GM18909 (cell line): ENCODE results near the gene SOCS6.

Experiments used
- ATAC-seq: cut with Tn5 transposase; IDR thresholded peaks from one replicate; pipeline ENCODE4 v1.9.1; 2021; ENCODE audit warnings: mild to moderate bottlenecking; ENCODE audit not compliant: unreplicated experiment, poor library complexity

Gene SOCS6

DNA sequence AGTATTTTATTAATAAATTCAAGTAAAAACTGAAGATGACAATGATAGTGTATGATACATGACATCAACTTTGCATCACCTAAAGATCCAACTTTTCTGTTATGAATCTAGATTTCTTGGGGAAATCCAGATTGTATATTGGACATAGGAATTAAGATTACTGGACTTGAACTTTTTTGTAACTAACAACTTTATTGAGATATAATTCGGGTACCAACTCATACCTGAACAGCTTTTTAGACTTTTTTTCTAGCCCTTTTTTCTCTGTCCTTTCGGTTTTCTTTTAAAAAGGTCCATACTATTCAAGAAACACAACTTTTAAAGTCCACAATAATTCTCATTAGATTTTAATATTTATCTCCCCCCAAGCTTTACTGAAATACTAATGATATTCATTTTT is 1.1 kb upstream of the SOCS6 start:
- no peak for ATAC-seq

DNA sequence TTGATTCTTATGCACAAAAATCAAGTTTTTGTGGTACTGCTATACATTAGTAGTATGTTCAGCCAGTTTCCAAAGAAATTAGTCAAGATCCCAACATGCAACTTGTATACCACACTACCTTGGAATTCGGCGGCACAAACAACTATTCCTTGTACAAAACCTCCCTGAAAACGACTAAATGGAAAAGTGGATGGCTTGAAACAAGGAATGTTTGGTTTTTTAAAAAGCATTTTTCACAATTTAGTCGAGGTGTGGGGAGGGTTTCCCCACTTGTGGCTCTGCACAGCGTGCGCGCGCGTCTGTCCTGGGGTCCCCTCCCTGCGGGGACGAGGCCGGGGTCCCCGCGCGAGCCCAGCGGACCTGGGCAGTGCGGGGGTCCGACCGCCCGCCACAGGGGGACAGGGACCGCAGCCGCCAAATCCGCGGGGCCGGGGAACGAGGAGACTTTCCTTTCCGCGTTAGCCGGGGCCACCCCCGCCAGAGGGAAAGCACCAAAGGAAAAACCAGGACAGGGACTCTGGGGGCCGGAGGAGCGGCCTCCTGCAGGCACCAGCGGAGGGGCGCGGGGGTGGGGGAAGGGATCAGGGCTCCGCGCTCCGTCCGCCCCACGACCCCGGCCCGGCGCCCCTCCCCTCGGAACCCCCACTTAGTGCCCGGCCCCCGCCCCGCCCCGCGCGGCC is 534 bp upstream of the SOCS6 start:
- peak; percentile 25 for ATAC-seq

DNA sequence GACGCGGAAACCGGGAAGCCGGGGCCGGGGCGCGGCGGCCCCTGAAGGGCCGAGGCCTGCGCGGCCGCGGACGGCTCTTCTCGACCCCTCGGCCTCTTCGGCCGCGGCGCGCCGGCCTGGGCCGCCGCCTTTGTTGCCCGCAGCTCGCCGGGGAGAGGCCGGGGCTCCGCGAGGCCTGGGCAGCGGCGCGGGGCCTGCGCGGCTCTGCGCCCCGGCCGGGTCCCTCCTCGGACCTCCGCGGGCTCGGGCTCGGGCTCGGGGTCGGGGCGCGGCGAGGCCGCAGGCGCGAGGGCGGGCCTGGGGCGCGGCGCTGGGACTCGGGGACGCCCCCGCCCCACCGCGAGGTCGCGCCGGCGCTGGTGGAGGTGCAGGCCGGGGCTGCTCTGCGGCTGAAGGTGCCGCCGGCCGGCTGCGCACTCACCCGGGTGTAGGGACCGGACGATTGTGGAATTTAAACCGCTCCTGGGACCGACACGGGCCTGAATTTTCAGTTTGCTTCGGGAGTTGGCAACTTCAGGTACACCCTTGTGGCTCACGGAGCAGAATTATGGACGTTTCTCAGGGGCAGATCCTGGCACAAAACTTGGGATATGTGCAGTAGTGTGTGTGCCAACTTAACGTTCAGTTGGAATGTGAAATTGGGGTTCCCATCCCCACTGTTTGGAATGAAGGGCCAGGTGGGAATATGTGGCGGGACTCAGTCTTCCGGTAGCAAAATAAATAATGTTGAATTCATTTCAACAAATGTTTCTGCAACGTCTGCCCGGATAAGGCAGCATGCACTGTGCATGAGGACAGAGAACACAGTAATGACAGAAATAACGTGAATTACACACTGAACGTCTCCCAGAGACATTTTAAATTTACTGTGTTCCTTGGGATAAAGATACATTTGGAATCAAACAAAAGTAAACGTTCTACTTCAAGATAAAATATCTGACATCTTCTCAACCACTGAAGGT is 787 bp downstream of the SOCS6 start:
- ATAC-seq, result peak; percentile 61

DNA sequence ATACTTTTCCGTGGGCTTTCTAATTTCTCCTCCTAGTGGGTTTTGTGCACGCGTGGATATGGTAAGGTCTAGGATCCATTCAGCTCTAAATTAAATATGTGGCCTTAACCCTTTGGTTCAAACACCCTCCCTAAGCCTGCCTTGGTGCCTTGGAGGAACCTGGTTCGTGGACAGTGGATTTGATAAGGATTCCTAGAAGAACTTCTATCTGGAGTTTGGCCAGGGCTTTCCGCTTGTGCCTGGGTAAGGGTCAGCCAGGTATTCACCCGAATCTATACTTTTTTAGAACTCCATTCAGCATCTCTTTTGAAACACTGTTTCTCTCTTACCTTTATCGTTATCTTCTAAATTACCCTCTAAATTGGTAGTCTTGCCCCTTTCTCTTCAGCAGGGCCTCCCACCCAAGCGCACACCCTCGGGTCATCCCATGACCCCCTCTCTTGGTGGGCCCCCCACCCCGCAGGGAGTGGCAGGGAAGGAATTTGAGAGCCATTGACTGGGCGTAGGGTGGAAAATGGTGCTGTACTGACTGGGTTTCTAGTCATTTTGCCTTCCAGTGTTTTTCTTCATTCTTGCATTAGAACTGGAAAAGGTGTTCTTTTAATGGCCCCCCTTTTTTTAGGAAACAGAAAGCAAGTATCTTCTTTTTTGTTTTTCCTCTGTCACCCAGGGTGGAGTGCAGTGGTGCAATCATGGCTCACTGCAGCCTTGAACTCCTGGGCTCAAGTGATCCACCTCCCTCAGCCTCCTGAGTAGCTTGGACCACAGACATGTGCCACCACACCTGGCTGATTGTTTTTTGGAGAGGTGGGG is 1.8 kb downstream of the SOCS6 start:
- ATAC-seq, result no peak

DNA sequence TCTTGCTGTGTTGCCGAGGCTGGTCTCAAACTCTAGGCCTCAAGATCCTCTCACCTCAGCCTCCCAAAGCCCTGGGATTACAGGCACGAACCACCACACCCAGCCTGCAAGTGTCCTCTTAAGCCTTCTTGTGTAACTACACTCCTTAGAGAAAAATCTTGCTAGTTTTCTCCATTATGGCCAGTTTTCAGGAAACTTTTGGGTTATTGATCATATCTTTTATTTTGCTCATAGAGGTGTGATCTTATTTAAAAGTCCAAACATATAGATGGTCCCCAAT is 2.4 kb downstream of the SOCS6 start:
- ATAC-seq, result no peak

DNA sequence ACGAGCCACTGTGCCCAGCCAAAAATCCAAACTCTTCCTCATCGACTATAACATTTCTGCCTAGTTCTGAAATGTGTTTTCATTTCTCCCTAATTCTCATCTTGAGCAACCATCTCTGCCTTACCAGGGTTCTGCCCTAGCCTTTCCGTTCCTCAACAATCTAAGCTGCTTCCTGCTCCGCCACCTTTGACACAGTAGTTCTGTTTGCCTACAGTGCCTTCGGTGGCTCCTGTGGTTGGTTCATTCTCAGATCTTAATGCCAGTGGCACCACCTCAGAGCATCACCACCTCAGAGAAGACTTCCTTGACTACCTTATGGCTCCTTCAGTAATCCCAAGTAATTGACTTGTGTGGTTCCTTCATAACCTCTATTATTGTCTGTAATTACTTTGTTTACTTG is 3.8 kb downstream of the SOCS6 start:
- ATAC-seq, result no peak

DNA sequence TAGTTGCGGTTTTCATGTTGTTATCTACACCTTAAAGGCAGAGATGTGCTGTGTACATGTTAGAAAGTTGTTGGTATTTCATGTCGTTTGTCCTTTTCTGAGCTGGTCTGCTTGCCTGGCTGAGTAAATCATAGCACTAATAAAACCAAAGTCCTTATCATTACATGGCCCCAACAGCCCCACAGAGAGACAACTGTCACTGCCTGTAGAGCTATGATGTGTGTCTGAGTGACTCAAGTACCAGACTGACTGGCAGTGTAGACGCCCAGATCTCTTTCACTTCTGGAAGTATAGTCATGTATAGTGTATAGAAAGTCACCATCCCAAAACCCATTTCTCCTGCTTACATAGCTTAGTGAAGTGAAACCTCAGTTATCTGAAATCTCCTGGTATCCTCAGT is 4.3 kb downstream of the SOCS6 start:
- ATAC-seq, result no peak

DNA sequence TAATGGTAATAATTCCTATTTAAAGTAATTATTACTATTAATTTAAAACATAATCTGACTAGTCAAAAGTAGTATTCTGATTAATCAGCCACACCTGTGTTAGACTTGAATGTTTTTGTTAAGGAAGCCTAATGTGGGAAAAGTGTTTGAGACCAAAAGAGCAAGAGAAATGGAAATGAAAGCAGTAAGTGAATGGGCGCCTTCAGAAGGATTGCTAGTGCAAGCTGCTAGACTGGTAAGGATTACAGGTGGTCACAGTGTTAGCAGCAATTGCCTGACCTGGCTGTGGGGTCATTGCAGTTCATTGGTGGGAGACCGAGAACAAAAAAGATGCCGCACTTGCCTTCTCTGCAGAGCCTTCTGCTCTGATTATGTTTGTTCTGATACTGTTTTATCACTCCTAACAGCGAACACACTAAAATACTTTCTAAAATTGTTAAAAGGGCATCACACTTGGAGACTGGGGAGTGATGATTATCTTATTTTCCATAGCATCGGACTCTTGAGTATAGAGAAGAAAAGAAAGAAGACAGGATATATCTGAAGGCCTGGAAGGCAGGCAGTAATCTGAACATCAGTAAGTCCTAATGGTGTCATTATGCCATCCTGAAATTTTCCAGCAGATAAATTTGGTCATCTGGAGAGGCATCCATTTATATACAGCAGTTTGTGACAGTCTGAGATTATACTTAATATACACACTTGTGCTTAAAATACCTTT is 5.8 kb downstream of the SOCS6 start:
- no peak for ATAC-seq

DNA sequence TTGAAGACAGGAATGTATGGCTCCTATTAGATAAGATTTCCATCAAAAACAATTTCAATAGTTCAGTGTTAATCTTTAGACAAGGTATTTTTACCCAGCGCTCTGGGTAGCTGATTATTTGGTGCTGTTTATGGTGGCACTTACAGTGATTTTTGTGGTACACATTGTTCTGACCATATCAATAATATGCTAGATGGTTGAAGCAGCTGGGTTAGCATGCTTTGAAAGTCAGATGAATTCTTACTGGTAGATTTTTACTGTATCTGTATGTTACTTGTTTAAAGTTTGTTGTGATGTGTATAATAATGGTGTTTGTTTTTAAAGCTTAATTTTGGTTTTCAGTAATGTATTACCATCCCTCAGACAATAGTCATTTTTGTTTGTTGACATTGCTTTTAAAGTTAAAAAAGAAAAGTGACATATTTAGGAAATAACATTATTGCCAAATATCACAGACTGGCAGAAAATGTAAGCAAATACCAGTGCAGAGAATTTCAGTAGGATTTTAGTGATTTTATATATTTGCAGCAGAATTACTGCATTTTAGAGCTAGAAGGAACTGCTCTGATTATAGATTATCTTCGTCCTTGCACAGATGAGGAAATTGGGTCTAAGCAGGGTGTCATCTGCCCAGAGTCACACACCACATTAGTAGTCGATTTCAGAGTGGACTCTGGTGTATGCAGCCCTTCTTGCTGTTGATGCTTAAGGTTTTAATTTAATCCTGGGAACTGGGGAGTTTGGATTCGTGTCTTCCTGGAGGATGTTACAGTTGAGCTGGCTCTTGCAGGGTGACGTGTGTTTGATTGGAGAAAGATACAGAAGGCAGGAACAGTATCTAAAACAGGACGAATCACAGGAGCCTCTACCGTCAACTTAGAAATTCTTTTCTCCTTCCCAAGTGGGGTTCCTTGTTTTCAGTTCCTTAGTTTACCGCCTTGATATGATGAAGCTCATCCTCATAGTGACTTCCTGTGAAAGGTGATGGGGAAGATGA is 6.6 kb downstream of the SOCS6 start:
- ATAC-seq, result no peak

DNA sequence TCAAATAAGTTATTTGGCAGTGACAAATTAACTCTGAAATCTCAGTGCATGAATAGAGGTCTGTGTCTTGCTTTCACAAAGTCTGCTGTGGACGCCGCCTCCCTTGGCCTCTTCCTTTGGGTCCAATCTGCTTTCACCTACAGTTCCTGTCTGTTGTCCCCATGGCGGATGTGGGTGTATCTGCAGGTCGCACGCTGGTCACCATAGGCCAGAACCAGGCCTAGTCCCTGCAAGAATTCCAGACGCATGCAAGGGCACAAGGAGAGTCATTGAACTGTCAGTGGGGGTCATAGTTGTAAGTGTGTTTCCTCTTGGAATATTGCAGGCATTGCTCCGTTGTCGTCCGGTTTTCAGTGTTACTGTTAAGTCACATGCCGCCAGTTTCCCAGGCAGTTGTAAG is 7.4 kb downstream of the SOCS6 start:
- no peak for ATAC-seq

DNA sequence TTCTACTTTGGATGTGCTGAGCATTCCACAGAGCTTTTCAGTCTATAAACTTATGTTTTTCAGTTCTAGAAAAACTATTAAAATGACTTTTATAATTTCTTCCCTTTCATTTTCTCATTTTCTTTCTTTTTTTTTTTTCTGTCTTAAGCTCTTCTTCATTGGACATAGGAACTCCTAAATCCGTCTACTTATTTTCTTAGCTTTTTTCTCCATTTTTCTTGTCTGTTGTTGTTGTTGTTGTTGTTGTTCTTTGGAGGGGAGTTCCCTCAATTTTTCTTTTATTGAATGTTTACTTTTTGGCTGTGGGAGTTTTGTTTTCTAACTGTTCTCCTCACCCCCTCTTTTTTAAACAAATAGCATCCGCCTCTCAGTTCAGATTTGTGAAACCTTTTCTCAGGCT is 7.9 kb downstream of the SOCS6 start:
- no peak for ATAC-seq

DNA sequence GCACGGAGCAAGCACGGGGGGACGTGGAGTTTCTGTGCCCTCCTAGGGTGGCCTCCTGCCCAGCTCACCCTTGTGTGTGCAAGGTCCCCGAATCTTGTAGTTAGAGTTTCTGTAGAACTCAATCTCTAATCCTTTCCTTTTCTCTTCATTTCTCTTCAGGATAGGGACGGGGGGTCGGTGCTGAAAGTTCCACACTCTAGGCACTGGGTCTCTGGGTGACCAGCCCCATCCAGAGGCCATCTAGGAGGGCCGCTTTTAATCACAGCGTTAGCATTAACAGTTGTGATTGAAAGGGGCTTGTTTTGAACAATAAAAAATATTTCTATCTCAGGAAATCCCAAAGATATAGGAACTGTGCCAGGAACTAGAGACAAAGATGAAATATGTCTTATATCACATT is 10.5 kb downstream of the SOCS6 start:
- no peak for ATAC-seq

DNA sequence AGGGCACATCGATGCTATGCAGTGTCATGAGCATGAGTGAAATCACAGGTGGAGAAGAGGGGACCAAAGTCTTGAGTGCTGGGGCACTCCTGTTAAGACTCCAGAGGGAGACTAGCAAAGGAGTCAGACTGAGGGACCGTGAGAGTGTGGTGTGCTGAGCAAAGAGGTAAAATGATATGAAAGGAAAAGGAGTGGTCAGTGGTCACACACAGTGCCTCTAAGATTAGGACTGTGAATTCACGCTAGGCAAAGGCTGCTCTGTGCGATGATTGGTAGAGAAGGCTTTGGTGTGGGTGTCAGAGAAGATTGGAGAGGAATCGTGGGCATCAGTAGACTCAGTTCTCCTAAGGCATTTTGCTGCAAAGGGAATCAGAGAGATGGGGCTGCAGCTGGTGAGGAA is 12.8 kb downstream of the SOCS6 start:
- no peak for ATAC-seq

DNA sequence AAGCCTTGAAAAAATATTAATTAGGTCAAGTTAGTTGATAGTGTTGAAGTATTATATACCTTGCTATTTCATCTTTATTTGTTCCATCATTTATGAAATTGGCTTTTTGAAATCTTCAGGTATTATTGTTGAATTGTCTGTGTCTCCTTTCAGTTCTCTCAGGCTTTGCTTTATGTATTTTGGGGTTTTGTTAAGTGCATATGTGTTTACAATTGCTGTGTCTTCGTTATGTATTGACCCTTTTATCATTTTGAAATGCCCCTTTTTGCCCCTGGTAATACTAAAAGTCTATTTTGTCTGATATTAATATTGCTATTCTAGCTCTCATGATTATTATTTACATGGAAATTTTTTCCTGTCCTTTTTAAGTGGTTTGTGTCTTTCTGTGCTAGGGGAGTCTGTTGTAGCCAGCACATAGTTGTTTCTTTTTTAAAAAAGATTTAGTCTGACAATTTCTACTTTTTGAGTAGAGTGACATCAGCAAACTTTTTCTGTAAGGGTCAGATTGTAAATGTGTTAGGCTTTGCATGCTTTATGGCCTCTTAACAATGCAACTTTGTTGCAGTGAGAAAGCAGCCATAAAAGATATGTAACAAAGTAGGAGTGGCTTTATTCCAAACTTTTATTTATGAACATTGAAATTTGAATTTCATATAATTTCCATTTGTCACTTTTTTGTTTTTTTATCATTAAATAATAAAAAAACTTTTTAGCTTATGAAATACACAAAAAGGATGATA is 19.9 kb downstream of the SOCS6 start:
- ATAC-seq, result no peak

DNA sequence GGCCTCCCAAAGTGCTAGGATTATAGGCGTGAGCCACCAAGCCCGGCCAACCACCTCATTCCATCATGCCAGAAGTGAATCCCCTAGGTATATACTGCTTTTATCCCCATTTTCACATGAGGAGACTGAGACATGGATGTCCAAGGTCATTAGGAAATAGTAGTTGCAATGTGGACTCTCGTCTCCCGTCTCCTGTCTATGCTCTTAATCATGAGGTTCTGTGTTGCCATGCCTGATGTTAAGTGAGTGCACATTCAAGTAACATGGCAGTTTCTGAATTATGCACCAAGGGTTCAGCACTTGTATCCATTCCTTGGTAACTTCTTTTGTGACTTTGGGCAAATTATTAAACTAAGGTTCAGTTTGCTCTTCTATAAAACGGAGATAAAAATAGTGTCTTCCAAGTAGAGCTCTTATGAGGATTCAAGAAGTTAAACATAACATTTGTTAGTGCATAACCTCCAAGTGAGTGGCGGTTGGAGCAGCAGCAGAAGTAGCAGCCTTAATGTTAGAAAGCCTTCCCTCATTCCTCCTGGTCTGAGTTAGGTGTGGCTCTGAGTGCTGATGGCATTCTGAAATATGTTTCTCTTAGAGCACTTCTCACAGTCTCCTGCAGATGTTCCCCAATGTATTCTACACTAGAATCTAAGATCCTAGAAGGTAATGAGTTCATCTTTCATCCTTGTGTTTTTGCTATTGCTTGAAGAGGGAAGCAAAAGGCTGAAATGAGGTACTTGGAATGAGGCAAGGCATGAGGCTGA is 21.9 kb downstream of the SOCS6 start:
- no peak for ATAC-seq

DNA sequence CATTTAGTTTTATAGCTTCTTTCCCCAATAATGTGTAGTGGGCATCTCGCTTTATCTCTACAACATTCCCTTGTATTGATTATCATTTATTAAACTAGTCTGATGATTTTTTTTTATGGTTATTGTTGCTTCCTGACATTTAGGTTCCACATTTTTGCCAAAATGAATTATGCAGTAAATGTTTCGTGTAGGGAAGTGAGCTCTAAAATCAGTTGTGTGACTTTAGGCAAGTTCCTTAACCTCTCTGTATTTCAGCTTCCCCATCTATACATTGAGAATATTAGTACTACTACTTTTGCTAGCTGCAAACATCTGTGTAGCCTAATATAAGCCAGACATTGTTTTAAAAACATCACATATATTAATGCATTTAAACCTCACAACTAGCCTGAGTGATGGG is 22.9 kb downstream of the SOCS6 start:
- no peak for ATAC-seq

DNA sequence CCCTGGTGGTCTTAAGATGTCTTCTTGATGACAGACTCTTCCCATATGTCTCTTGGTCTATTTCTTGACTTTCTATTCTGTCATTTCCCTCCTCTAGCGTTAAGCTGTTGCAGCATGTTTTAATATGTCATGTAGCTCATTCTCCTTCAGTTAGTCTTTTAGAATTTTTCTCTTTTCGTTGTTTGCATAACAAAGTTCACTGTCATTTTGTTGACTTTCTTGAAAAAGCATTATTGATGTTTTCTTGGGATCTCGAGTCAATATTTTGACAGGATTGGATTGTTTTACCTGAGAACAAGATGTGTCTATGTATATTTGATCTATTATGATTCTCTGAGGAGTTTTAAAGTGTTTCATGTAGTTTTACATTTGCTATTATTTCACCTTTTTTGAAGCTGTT is 24.8 kb downstream of the SOCS6 start:
- ATAC-seq, result no peak
